ENCODE measurements around the gene ELANE. TPM values are rescaled to one million over a fixed set of nuclear protein-coding genes. Genes with fewer than 3 reads are reported as not detected.

ELANE gene
- total and polyA plus RNA-seq, 9 of the 15 experiments (the other 6 are each of a cell fraction or from before 2014, with no cell fraction given): not detected

DNA sequence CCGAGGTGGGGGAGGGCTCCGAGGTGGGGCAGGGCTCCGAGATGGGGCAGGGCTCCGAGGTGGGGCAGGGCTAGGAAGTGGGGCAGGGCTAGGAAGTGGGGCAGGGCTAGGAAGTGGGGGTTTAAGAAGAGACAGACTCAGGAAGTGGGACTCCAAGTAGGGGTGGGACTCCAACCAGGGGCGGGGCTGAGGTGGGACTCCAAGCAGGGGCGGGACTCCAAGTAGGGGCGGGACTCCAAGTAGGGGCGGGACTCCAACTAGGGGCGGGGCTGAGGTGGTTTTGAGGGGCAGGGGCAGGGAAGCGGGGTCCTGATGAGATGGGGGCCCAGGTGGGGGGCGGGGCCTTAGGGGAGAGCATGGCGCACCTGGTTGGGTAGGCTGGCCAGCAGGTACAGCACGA is 21.0 kb downstream of the ELANE start:
- CTCF ChIA-PET (ENCODE audit: low intra/inter-chr PET ratio): no interaction called here
- peaks cover 16 to 69% of the 10 kb centered on the region in 2 experiments for H3K4me1 ChIP-seq (replicated peaks in 1 of 2; ENCODE audit: control insufficient read depth in 2 of 2, insufficient read depth in 2 of 2, low read length in 2 of 2)
- no peak overlapping the region for H2AFZ ChIP-seq (ENCODE audit: low read depth, low read length)
- H3K36me3 ChIP-seq (ENCODE audit: control insufficient read depth, insufficient read depth, low read length): peaks cover 77% of the 10 kb centered on the region; the same call in 2 of the 3 replicates
- H3K79me2 ChIP-seq (ENCODE audit: control insufficient read depth, insufficient read depth, low read length): no peaks in the 10 kb centered on the region
- no peaks in the 10 kb centered on the region for H3K9me1 ChIP-seq (ENCODE audit: control insufficient read depth, insufficient read depth, low read length)
- no peaks in the 10 kb centered on the region for H3K27me3 ChIP-seq (ENCODE audit: control insufficient read depth in 2 of 2, insufficient read depth in 2 of 2, low read length in 2 of 2)
- no peak overlapping the region for H3K9ac ChIP-seq (ENCODE audit: insufficient read depth in 1 of 2, low read depth in 2 of 2, low read length in 2 of 2)
- ATAC-seq (peak; percentile 90), FAIRE-seq (no peak), DNase-seq (ENCODE audit: extremely low read depth in 1 of 4, low spot score in 3 of 4) (peak; percentile 69 to 86 (median 77))
- POLR2A ChIA-PET: interaction anchor here (2.0 kb wide), 1 partner anchor 35 kb away, joined by 7 read pairs; no protein-coding TSS in a partner anchor
- no peak overlapping the region for H3K4me3 ChIP-seq
- H4K20me1 ChIP-seq (replicated peaks; ENCODE audit: control insufficient read depth, insufficient read depth, low read length): no peaks in the 10 kb centered on the region; the same call in 1 of the 2 replicates
- no peak overlapping the region; the same call in 1 of the 2 replicates for H3K4me2 ChIP-seq (ENCODE audit: insufficient read depth, low read length)
- BruUV-seq (replicated peaks): no TSS peak
- H3K9me3 ChIP-seq (replicated peaks; ENCODE audit: control insufficient read depth, insufficient read depth, low read depth, low read length): no peaks in the 10 kb centered on the region
- TF ChIP-seq MAFK (IDR thresholded peaks at IDR 0.05; ENCODE audit: low read length): no peak
- 0 out of 2 replicates have a peak, but pooled peaks have one; percentile 5 for TF ChIP-seq SPI1 (IDR thresholded peaks at IDR 0.05; ENCODE audit: borderline replicate concordance, low read depth, low read length)
- TF ChIP-seq ELF1 (tag; IDR thresholded peaks at IDR 0.05): 0 out of 2 replicates have a peak, but pooled peaks have one; percentile 51
- TF ChIP-seq ZNF282 (CRISPR knock-in tag; IDR thresholded peaks at IDR 0.05): no peak
- intact Hi-C loops (cut with micrococcal nuclease) (no loop called here), in situ Hi-C loops (cut with MboI) (no loop called here)
- peak overlapping the region; percentile 44; the same call in 2 of the 3 replicates for H3K27ac ChIP-seq (ENCODE audit: extremely low read depth, low read depth, low read length)
- no CpG with 5 or more reads among the region's 13 CpGs for WGBS (ENCODE audit: insufficient coverage, low coverage, missing lambda C conversion rate)

DNA sequence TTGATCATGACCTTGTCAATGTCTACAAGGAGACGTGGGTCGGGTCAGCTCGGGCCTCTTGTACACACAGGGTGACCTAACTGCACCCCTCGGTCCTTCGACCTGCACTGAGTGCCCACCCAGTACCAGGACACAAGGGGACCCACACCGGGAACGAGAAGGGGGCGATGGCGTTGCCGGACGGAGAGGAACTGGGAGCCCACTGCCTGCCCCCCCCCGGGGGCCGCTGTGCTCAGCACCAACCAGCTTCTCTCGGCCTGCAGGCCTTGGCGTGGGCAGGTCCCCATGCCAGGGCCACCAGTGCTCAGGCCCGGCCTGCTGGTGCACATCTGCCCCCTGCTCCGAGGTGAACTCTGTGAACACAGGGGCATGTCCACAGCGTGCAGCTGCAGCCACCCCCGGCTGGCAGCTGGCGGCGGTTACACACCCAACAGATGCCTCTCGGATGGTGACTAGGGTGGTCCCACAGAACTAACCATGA is 21.5 kb downstream of the ELANE start:
- Histone ChIP-seq H3K27ac (ENCODE audit: extremely low read depth, low read depth, low read length) (peak overlapping the region; percentile 44; the same call in 2 of the 3 replicates), H3K9ac (ENCODE audit: insufficient read depth in 1 of 2, low read depth in 2 of 2, low read length in 2 of 2) (peak overlapping the region in 1 of 2 experiments; percentile 68; a peak in 2 of 4 replicates), H3K79me2 (ENCODE audit: control insufficient read depth, insufficient read depth, low read length) (no peaks in the 10 kb centered on the region), H3K27me3 (ENCODE audit: control insufficient read depth in 2 of 2, insufficient read depth in 2 of 2, low read length in 2 of 2) (no peaks in the 10 kb centered on the region), H4K20me1 (replicated peaks; ENCODE audit: control insufficient read depth, insufficient read depth, low read length) (no peaks in the 10 kb centered on the region; the same call in 1 of the 2 replicates), H3K9me1 (ENCODE audit: control insufficient read depth, insufficient read depth, low read length) (no peaks in the 10 kb centered on the region), H3K36me3 (ENCODE audit: control insufficient read depth, insufficient read depth, low read length) (peaks cover 72% of the 10 kb centered on the region; the same call in 2 of the 3 replicates), H3K4me3 (no peak overlapping the region), H3K4me1 (replicated peaks in 1 of 2; ENCODE audit: control insufficient read depth in 2 of 2, insufficient read depth in 2 of 2, low read length in 2 of 2) (peaks cover 16 to 64% of the 10 kb centered on the region in 2 experiments), H2AFZ (ENCODE audit: low read depth, low read length) (no peak overlapping the region), H3K4me2 (ENCODE audit: insufficient read depth, low read length) (no peak overlapping the region; the same call in 1 of the 2 replicates), H3K9me3 (replicated peaks; ENCODE audit: control insufficient read depth, insufficient read depth, low read depth, low read length) (no peaks in the 10 kb centered on the region)
- DNase-seq (ENCODE audit: extremely low read depth in 1 of 4, low spot score in 3 of 4) (no peak), ATAC-seq (no peak), FAIRE-seq (no peak)
- WGBS (ENCODE audit: insufficient coverage, low coverage, missing lambda C conversion rate): 87% methylated on average over 15 of the region's 22 CpGs
- in situ Hi-C loops (cut with MboI): no loop called here
- CTCF ChIA-PET (ENCODE audit: low intra/inter-chr PET ratio): no interaction called here
- POLR2A ChIA-PET: interaction anchor here (0.6 to 0.8 kb wide), 2 partner anchors 10 to 20 kb away, joined by 3 to 4 read pairs; partner anchors contain the start of genes MED16 and RNU6-9
- intact Hi-C loops (cut with micrococcal nuclease): no loop called here
- no TSS peak for BruUV-seq (replicated peaks)
- TF ChIP-seq ZFX (CRISPR knock-in tag; IDR thresholded peaks at IDR 0.05) (0 out of 2 replicates have a peak, but pooled peaks have one; percentile 3), RBFOX2 (IDR thresholded peaks at IDR 0.05; ENCODE audit: low read depth, low read length) (peak; percentile 45; the same call in 1 of the 2 replicates), NR2C2 (CRISPR knock-in tag; IDR thresholded peaks at IDR 0.05) (no peak), NR2C2 (tag; IDR thresholded peaks at IDR 0.05) (no peak), ESRRA (IDR thresholded peaks at IDR 0.05; ENCODE audit: borderline replicate concordance, low read depth) (peak; percentile 16; the same call in 1 of the 2 replicates), POLR2A (conservative IDR thresholded peaks at IDR 0.05) (peak; percentile 31; the same call in 1 of the 2 replicates), POLR2G (IDR thresholded peaks at IDR 0.05; ENCODE audit: low read depth, low read length) (peak; percentile 69)
- TF ChIP-seq, protein P1, sequence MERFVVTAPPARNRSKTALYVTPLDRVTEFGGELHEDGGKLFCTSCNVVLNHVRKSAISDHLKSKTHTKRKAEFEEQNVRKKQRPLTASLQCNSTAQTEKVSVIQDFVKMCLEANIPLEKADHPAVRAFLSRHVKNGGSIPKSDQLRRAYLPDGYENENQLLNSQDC (CRISPR knock-in tag; IDR thresholded peaks at IDR 0.05): no peak
- TF ChIP-seq, protein P2, sequence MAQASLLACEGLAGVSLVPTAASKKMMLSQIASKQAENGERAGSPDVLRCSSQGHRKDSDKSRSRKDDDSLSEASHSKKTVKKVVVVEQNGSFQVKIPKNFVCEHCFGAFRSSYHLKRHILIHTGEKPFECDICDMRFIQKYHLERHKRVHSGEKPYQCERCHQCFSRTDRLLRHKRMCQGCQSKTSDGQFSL (CRISPR knock-in tag; IDR thresholded peaks at IDR 0.05): peak; percentile 38; the same call in 1 of the 2 replicates
- TF ChIP-seq, protein P2 (tag; IDR thresholded peaks at IDR 0.05): no peak
- TF ChIP-seq, protein P3, sequence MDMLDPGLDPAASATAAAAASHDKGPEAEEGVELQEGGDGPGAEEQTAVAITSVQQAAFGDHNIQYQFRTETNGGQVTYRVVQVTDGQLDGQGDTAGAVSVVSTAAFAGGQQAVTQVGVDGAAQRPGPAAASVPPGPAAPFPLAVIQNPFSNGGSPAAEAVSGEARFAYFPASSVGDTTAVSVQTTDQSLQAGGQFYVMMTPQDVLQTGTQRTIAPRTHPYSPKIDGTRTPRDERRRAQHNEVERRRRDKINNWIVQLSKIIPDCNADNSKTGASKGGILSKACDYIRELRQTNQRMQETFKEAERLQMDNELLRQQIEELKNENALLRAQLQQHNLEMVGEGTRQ (CRISPR knock-in tag; IDR thresholded peaks at IDR 0.05): no peak
